H1 (cell line): ENCODE data around the gene RPL37A. TPM values are rescaled to one million over a fixed set of nuclear protein-coding genes. Genes with fewer than 3 reads are reported as not detected.

Experiments
- CTCF ChIA-PET: fragments of 300-600 bp; sonication (Branson Sonifier 250); formaldehyde crosslinking; loops from one replicate; lab custom pipeline; 2021; ENCODE audit not compliant: partially characterized antibody; lab: Charles Lee
- POLR2A ChIA-PET: fragments of 300-600 bp; sonication (Branson Sonifier 250); formaldehyde crosslinking; loops from one replicate; lab custom pipeline; 2021; ENCODE audit warnings: inconsistent platforms; ENCODE audit not compliant: partially characterized antibody; lab: Charles Lee
- DNase-seq, 2 experiments: peaks; one replicate each; pipeline versions ENCODE4 v3.0.0 to v3.0.0-alpha.2; 2010 to 2022; ENCODE audit warnings: low spot score in 2 of 2, low read depth in 1 of 2, mixed read lengths in 1 of 2
- FAIRE-seq: peaks from 2 replicates; lab custom pipeline; 2011; peaks lifted over from hg19 to GRCh38; lab: Jason Lieb, UNC
- H2AFZ ChIP-seq: 2 replicates; pipeline ENCODE4 v1.8.1; 2012; ENCODE audit warnings: low read length, inconsistent platforms
- H2AK5ac ChIP-seq: 2 replicates; pipeline ENCODE4 v1.6.1; 2013; ENCODE audit warnings: low read depth, low read length
- H2BK120ac ChIP-seq: replicated peaks from 2 replicates; pipeline ENCODE3; 2013; ENCODE audit warnings: low read depth, low read length, inconsistent platforms
- H2BK12ac ChIP-seq: 2 replicates; pipeline ENCODE4 v1.6.1; 2013; ENCODE audit warnings: low read depth, low read length
- H2BK15ac ChIP-seq: 2 replicates; pipeline ENCODE4 v1.6.1; 2013; ENCODE audit warnings: low read length
- H2BK20ac ChIP-seq: 2 replicates; pipeline ENCODE4 v1.6.1; 2013; ENCODE audit warnings: low read length
- H2BK5ac ChIP-seq: 2 replicates; pipeline ENCODE4 v1.6.1; 2013; ENCODE audit warnings: low read depth, low read length
- H3K14ac ChIP-seq: 2 replicates; pipeline ENCODE4 v1.6.1; 2013; ENCODE audit warnings: inconsistent platforms; ENCODE audit not compliant: insufficient read length
- H3K18ac ChIP-seq: 2 replicates; pipeline ENCODE4 v1.6.1; 2013; ENCODE audit warnings: low read length; ENCODE audit errors: extremely low read depth
- H3K23ac ChIP-seq: 2 replicates; pipeline ENCODE4 v1.6.1; 2013; ENCODE audit warnings: inconsistent platforms; ENCODE audit not compliant: insufficient read length
- H3K23me2 ChIP-seq: 2 replicates; pipeline ENCODE4 v1.6.1; 2013; ENCODE audit warnings: low read depth, low read length
- H3K27ac ChIP-seq: 2 replicates; pipeline ENCODE4 v1.6.1; 2011; ENCODE audit warnings: low read depth, low read length, inconsistent platforms
- H3K27me3 ChIP-seq, 4 experiments: replicated peaks in 1 of 4; 1 replicate in 1 of 4; 2 replicates in 3 of 4; pipeline versions ENCODE4 v1.6.1 to v1.8.1; 2011 to 2013; ENCODE audit warnings: low read length in 3 of 4, mild to moderate bottlenecking in 3 of 4, inconsistent platforms in 2 of 4, mixed read lengths in 2 of 4, moderate library complexity in 1 of 4; ENCODE audit not compliant: control insufficient read depth in 3 of 4, insufficient read depth in 3 of 4; ENCODE audit errors: extremely low read depth in 1 of 4
- H3K36me3 ChIP-seq, 4 experiments: 2 replicates each; pipeline versions ENCODE4 v1.6.1 to v1.8.1; 2011 to 2013; ENCODE audit warnings: mild to moderate bottlenecking in 4 of 4, low read length in 3 of 4, moderate library complexity in 2 of 4, control low read depth in 1 of 4, inconsistent platforms in 1 of 4; ENCODE audit not compliant: insufficient read depth in 4 of 4, control insufficient read depth in 2 of 4
- H3K4ac ChIP-seq: replicated peaks from 2 replicates; pipeline ENCODE3; 2013; ENCODE audit warnings: low read length, low read depth, mixed read lengths, inconsistent platforms; ENCODE audit not compliant: insufficient read length
- H3K4me1 ChIP-seq, 4 experiments: replicated peaks in 1 of 4; 1 replicate in 1 of 4; 2 replicates in 3 of 4; pipeline versions ENCODE4 v1.6.1 to v1.8.1; 2011 to 2013; ENCODE audit warnings: low read length in 3 of 4, inconsistent platforms in 2 of 4, mixed read lengths in 1 of 4; ENCODE audit not compliant: insufficient read depth in 4 of 4, control insufficient read depth in 3 of 4
- H3K4me2 ChIP-seq, 2 experiments: 2 replicates each; pipeline versions ENCODE4 v1.6.1 to v1.8.1; 2011 to 2013; ENCODE audit warnings: low read depth in 2 of 2, low read length in 2 of 2, control low read depth in 1 of 2, inconsistent platforms in 1 of 2, mild to moderate bottlenecking in 1 of 2; ENCODE audit not compliant: insufficient read depth in 1 of 2
- H3K4me3 ChIP-seq, 4 experiments: fragments of 200-600, 300-600 bp in 1 of 4; sonication (generic), shearing (Covaris generic), sonication (Bioruptor Twin) in 1 of 4; 2 replicates each; pipeline versions ENCODE4 v1.5.1 to v1.8.1; 2011 to 2016; ENCODE audit warnings: low read length in 4 of 4, low read depth in 3 of 4, control low read depth in 2 of 4, inconsistent platforms in 2 of 4, mild to moderate bottlenecking in 2 of 4, mixed read lengths in 1 of 4, moderate library complexity in 1 of 4; ENCODE audit not compliant: insufficient read depth in 2 of 4; ENCODE audit errors: extremely low read depth in 1 of 4
- H3K56ac ChIP-seq: replicated peaks from 2 replicates; pipeline ENCODE3; 2013; ENCODE audit warnings: low read depth, mild to moderate bottlenecking, mixed read lengths, low read length, inconsistent platforms; ENCODE audit not compliant: insufficient read length
- H3K79me1 ChIP-seq: 2 replicates; pipeline ENCODE4 v1.6.1; 2013; ENCODE audit warnings: low read depth, low read length, control low read depth
- H3K79me2 ChIP-seq, 2 experiments: 2 replicates each; pipeline versions ENCODE4 v1.6.1 to v1.8.1; 2012 to 2013; ENCODE audit warnings: low read length in 2 of 2, mild to moderate bottlenecking in 2 of 2, inconsistent platforms in 1 of 2; ENCODE audit not compliant: insufficient read depth in 2 of 2, control insufficient read depth in 1 of 2
- H3K9ac ChIP-seq, 4 experiments: replicated peaks in 1 of 4; 1 replicate in 1 of 4; 2 replicates in 3 of 4; pipeline versions ENCODE4 v1.6.1 to v1.8.1; 2011 to 2013; ENCODE audit warnings: low read depth in 3 of 4, low read length in 3 of 4, control low read depth in 2 of 4, mild to moderate bottlenecking in 2 of 4, moderate library complexity in 2 of 4, inconsistent platforms in 1 of 4; ENCODE audit errors: extremely low read depth in 1 of 4
- H3K9me3 ChIP-seq, 2 experiments: 2 replicates each; pipeline versions ENCODE4 v1.6.1 to v1.8.1; 2012 to 2013; ENCODE audit warnings: mild to moderate bottlenecking in 2 of 2, moderate library complexity in 2 of 2, control low read depth in 1 of 2, inconsistent platforms in 1 of 2, low read depth in 1 of 2, low read length in 1 of 2, mixed read lengths in 1 of 2; ENCODE audit not compliant: insufficient read depth in 2 of 2
- H4K20me1 ChIP-seq, 2 experiments: replicated peaks in 1 of 2; 2 replicates each; pipeline versions ENCODE3 to v1.8.1; 2011 to 2013; ENCODE audit warnings: inconsistent platforms in 2 of 2, low read length in 2 of 2, mild to moderate bottlenecking in 1 of 2; ENCODE audit not compliant: insufficient read depth in 2 of 2, control insufficient read depth in 1 of 2
- H4K5ac ChIP-seq: 2 replicates; pipeline ENCODE4 v1.6.1; 2013; ENCODE audit warnings: low read length, low read depth, mixed read lengths, inconsistent platforms; ENCODE audit not compliant: insufficient read length
- H4K8ac ChIP-seq: 2 replicates; pipeline ENCODE4 v1.8.0; 2013; ENCODE audit warnings: mild to moderate bottlenecking, moderate library complexity, low read length, inconsistent platforms; ENCODE audit not compliant: insufficient read depth; ENCODE audit errors: extremely low read depth
- H4K91ac ChIP-seq: replicated peaks from 2 replicates; pipeline ENCODE3; 2013; ENCODE audit warnings: low read length, mixed read lengths, inconsistent platforms; ENCODE audit not compliant: insufficient read length
- ASH2L ChIP-seq: fragments of 200-600, 300-600 bp; sonication (generic); IDR thresholded peaks from one replicate; pipeline ENCODE4 v1.7.1; 2017; ENCODE audit warnings: low read length
- BRCA1 ChIP-seq: IDR thresholded peaks from 2 replicates; pipeline ENCODE4 v1.6.1; 2012; ENCODE audit warnings: low read depth, low read length, improper control_type of control experiment
- CBX8 ChIP-seq: fragments of 300-800, 300-1000 bp; sonication (generic); IDR thresholded peaks from 2 replicates; pipeline ENCODE4 v1.7.1; 2016; ENCODE audit warnings: low read depth, low read length, borderline replicate concordance
- CHD1 ChIP-seq: IDR thresholded peaks from 2 replicates; pipeline ENCODE4 v1.6.1; 2012; ENCODE audit warnings: low read depth, low read length, improper control_type of control experiment
- CTBP2 ChIP-seq: IDR thresholded peaks from 2 replicates; pipeline ENCODE4 v1.7.0; 2011; ENCODE audit warnings: borderline replicate concordance, mild to moderate bottlenecking, moderate library complexity, mixed read lengths, low read length; ENCODE audit not compliant: insufficient read depth, insufficient read length
- E2F6 ChIP-seq: IDR thresholded peaks from 2 replicates; pipeline ENCODE4 v1.6.1; 2012; ENCODE audit warnings: inconsistent platforms
- JUN ChIP-seq: IDR thresholded peaks from 2 replicates; pipeline ENCODE4 v1.6.1; 2011; ENCODE audit warnings: low read depth, mild to moderate bottlenecking, improper control_type of control experiment, low read length
- JUND ChIP-seq: IDR thresholded peaks from 2 replicates; pipeline ENCODE4 v1.6.1; 2011; ENCODE audit warnings: mild to moderate bottlenecking, improper control_type of control experiment, low read length
- KDM5A ChIP-seq: fragments of 200-600 bp; IDR thresholded peaks from 2 replicates; pipeline ENCODE4 v1.7.1; 2012; ENCODE audit warnings: mild to moderate bottlenecking, low read length, inconsistent platforms, mixed read lengths
- NANOG ChIP-seq: IDR thresholded peaks from 2 replicates; pipeline ENCODE4 v1.6.1; 2011; ENCODE audit warnings: low read length, low read depth, mild to moderate bottlenecking, inconsistent platforms; ENCODE audit not compliant: insufficient read depth, poor library complexity, severe bottlenecking
- PHF8 ChIP-seq: fragments of 200-600 bp; sonication (generic); conservative IDR thresholded peaks from 2 replicates; pipeline ENCODE4 v1.7.1; 2012; ENCODE audit warnings: low read depth, mild to moderate bottlenecking, inconsistent platforms, low read length, moderate library complexity
- POLR2AphosphoS5 ChIP-seq: IDR thresholded peaks from 2 replicates; pipeline ENCODE4 v1.6.1; 2011; ENCODE audit warnings: low read depth, low read length
- SP1 ChIP-seq: IDR thresholded peaks from 2 replicates; pipeline ENCODE4 v1.6.1; 2011; ENCODE audit warnings: low read depth, low read length
- SP4 ChIP-seq: IDR thresholded peaks from 2 replicates; pipeline ENCODE4 v1.6.1; 2012; ENCODE audit warnings: low read length, inconsistent platforms
- SUZ12 ChIP-seq: fragments of 200-600 bp; sonication (generic); IDR thresholded peaks from 2 replicates; pipeline ENCODE4 v1.6.1; 2012; ENCODE audit warnings: mild to moderate bottlenecking, inconsistent platforms, low read length, moderate library complexity, mixed read lengths
- TCF12 ChIP-seq: IDR thresholded peaks from 2 replicates; pipeline ENCODE4 v1.6.1; 2011; ENCODE audit warnings: low read depth, mild to moderate bottlenecking, low read length
- polyA plus RNA-seq, 7 experiments: library from polyadenylated mRNA; depleted of rRNA in 3 of 7; stranded (reverse) in 5 of 7; unstranded in 2 of 7; fragments of >200 nt in 5 of 7; fragments of 200-250 nt in 2 of 7; gene quantifications; 1 replicate in 5 of 7; 2 replicates in 1 of 7; 4 replicates in 1 of 7; pipeline versions ENCODE4 v1.2.1 to v1.2.3, GENCODE V29; 2011 to 2013; ENCODE audit warnings: missing spikeins in 2 of 7, mixed read lengths in 2 of 7
- total RNA-seq: library from RNA; stranded (reverse); fragmentation: NEBNext Ultra II Directional; extraction: Animal tissue kit (Norgen Biotek cat#: 25700); gene quantifications from 2 replicates; pipeline ENCODE4 v1.2.1, GENCODE V29; 2021

Gene RPL37A
- total and polyA plus RNA-seq, 2 of the 8 experiments (the other 6 are each of a cell fraction or from before 2014, with no cell fraction given): 1,737 to 3,180 TPM

- Histone ChIP-seq H3K9me3 (peaks cover 18 to 21% of the 10 kb centered on the region in 2 experiments), H3K27ac (no peak overlapping the region), H3K56ac (no peak overlapping the region), H2BK120ac (no peak overlapping the region), H3K23ac (no peak overlapping the region), H2AFZ (no peak overlapping the region), H3K18ac (no peak overlapping the region), H2BK5ac (no peak overlapping the region), H4K8ac (no peak overlapping the region), H2BK15ac (no peak overlapping the region), H3K79me2 (no peaks in the 10 kb centered on the region), H4K5ac (no peak overlapping the region), H2AK5ac (no peak overlapping the region), H4K20me1 (no peaks in the 10 kb centered on the region), H3K36me3 (peaks cover 3 to 65% (median 28%) of the 10 kb centered on the region in 4 experiments; a peak in 6 of 8 replicates), H4K91ac (no peak overlapping the region), H2BK12ac (no peak overlapping the region), H3K4ac (no peak overlapping the region), H3K14ac (no peak overlapping the region), H3K27me3 (no peaks in the 10 kb centered on the region), H3K4me1 (peaks cover 0 to 2% (median under 1%) of the 10 kb centered on the region in 4 experiments; a peak in 2 of 7 replicates), H3K9ac (no peak overlapping the region), H3K23me2 (no peaks in the 10 kb centered on the region), H3K4me3 (no peak overlapping the region), H2BK20ac (no peak overlapping the region), H3K4me2 (no peak overlapping the region), H3K79me1 (no peaks in the 10 kb centered on the region)
- FAIRE-seq (no peak), DNase-seq (no peak)
- ChIA-PET CTCF (no interaction called here), POLR2A (interaction anchor here (0.9 to 1.9 kb wide), 3 partner anchors 13 to 54 kb away, joined by 3 to 5 read pairs (median 3); partner anchors contain the start of gene RPL37A)
- TF ChIP-seq SP4 (no peak), BRCA1 (no peak), CHD1 (no peak), CTBP2 (no peak), SP1 (no peak), POLR2AphosphoS5 (no peak), SUZ12 (no peak), E2F6 (no peak), JUN (no peak), ASH2L (no peak), PHF8 (no peak), CBX8 (no peak), TCF12 (no peak), NANOG (no peak), KDM5A (no peak), JUND (no peak)
These were observed 48.3 kb upstream of the RPL37A start for GRCh38 chr2:216450346-216450745.
